ENCODE data around the gene ACO1. TPM values are rescaled to one million over a fixed set of nuclear protein-coding genes. Genes with fewer than 3 reads are reported as not detected.

The ACO1 gene
- total RNA-seq: 22.6 and 33.9 TPM in 2 replicates

GRCh38 chr9:32384364-32385151, at the start of gene ACO1:
Gene ACO1, plus strand, starts transcription at chr9:32384643. Its CDS starts 20,864 bp downstream, at chr9:32405507.

Other genes starting within 250 kb of the ACO1 start
- 9.9 and 11.8 TPM in 2 replicates for gene RIGI, start 141.6 kb downstream of the ACO1 start, total RNA-seq
- 1.9 and 5.6 TPM in 2 replicates for gene SMIM27, start 167.7 kb downstream of the ACO1 start, total RNA-seq
- 35.8 and 39.9 TPM in 2 replicates for gene TOPORS, start 167.9 kb downstream of the ACO1 start, total RNA-seq
- 32.0 and 36.8 TPM in 2 replicates for gene NDUFB6, start 188.5 kb downstream of the ACO1 start, total RNA-seq